ENCODE results near the gene SPATA24. TPM values are rescaled to one million over a fixed set of nuclear protein-coding genes. Genes with fewer than 3 reads are reported as not detected.
"Not testable (repeated sequence)": the region's sequence is repeated elsewhere in the genome, so short reads cannot be mapped to it uniquely, and the experiment has no call there.

The SPATA24 gene
- total RNA-seq, 2 experiments from 2014 or later = 6.3 to 6.4 TPM

GRCh38 chr5:139413153-139413552, 9.3 kb upstream of the SPATA24 start:
- POLR2A ChIA-PET = interaction anchor here (1.3 kb wide), 1 partner anchor 10 kb away, joined by 4 read pairs; the partner anchor contains the start of gene SPATA24
- H3K27me3 Mint-ChIP-seq = no peaks in the 10 kb centered on the region
- ATAC-seq (ENCODE audit: low read depth) (no peak), DNase-seq (no peak)
- no peaks in the 10 kb centered on the region for H3K9me3 Mint-ChIP-seq
- no peaks in the 10 kb centered on the region for H3K36me3 Mint-ChIP-seq
- no peak overlapping the region for H3K27ac Mint-ChIP-seq
- no peak overlapping the region for H3K4me3 Mint-ChIP-seq
- H3K4me1 Mint-ChIP-seq = peaks cover 40% of the 10 kb centered on the region

- Mint-ChIP-seq H3K27ac (peak overlapping the region; percentile 4), H3K27me3 (no peaks in the 10 kb centered on the region), H3K9me3 (no peaks in the 10 kb centered on the region), H3K4me3 (no peak overlapping the region), H3K36me3 (no peaks in the 10 kb centered on the region), H3K4me1 (peaks cover 43% of the 10 kb centered on the region)
- POLR2A ChIA-PET = interaction anchor here (0.8 kb wide), 1 partner anchor 71 kb away, joined by 3 read pairs; no protein-coding TSS in a partner anchor
- DNase-seq = no peak
- no peak for ATAC-seq (ENCODE audit: low read depth)
These were observed 7.3 kb upstream of the SPATA24 start for GRCh38 chr5:139410993-139411828.

- Mint-ChIP-seq H3K27ac (no peak overlapping the region), H3K36me3 (no peaks in the 10 kb centered on the region), H3K4me1 (peaks cover 35% of the 10 kb centered on the region), H3K9me3 (no peaks in the 10 kb centered on the region), H3K4me3 (no peak overlapping the region), H3K27me3 (no peaks in the 10 kb centered on the region)
- ATAC-seq (ENCODE audit: low read depth) = no peak
- no peak for DNase-seq
- POLR2A ChIA-PET = interaction anchor here (0.8 to 1.2 kb wide), 2 partner anchors 29 to 72 kb away, joined by 3 read pairs; partner anchors contain the start of gene DNAJC18
These were observed 6.5 kb upstream of the SPATA24 start for GRCh38 chr5:139410121-139410992.

DNA sequence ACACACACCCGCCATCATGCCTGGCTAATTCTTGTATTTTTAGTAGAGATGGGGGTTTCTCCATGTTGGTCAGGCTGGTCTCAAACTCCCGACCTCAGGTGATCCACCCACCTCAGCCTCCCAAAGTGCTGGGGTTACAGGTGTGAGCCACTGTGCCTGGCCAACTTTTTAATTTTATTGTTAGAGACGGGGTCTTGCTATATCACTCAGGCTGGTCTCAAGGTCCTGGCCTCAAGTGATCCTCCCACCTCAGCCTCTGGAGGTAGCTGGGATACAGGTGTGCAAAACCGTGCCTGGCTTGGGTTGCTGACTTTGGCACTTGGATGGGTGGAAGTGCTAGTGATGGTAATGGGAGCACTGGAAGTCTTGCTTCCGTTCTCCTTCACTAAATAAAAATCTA, 5.2 kb upstream of the SPATA24 start:
- POLR2A ChIA-PET; H3K36me3 Mint-ChIP-seq; H3K27ac Mint-ChIP-seq; H3K27me3 Mint-ChIP-seq; DNase-seq; H3K9me3 Mint-ChIP-seq; ATAC-seq (ENCODE audit: low read depth); H3K4me3 Mint-ChIP-seq: not testable (repeated sequence)
- peaks cover 28% of the 10 kb centered on the region for H3K4me1 Mint-ChIP-seq

GRCh38 chr5:139408191-139408590, 4.3 kb upstream of the SPATA24 start:
- Mint-ChIP-seq H3K4me3 (no peak overlapping the region), H3K27ac (peak overlapping the region; percentile 73), H3K4me1 (peaks cover 26% of the 10 kb centered on the region), H3K9me3 (no peaks in the 10 kb centered on the region), H3K27me3 (no peaks in the 10 kb centered on the region), H3K36me3 (no peaks in the 10 kb centered on the region)
- ATAC-seq (ENCODE audit: low read depth) = no peak
- DNase-seq = no peak
- POLR2A ChIA-PET = no interaction called here

GRCh38 chr5:139407517-139407916, 3.6 kb upstream of the SPATA24 start:
- no peak overlapping the region for H3K4me3 Mint-ChIP-seq
- DNase-seq (no peak), ATAC-seq (ENCODE audit: low read depth) (no peak)
- no peaks in the 10 kb centered on the region for H3K9me3 Mint-ChIP-seq
- peak overlapping the region; percentile 28 for H3K27ac Mint-ChIP-seq
- H3K27me3 Mint-ChIP-seq = no peaks in the 10 kb centered on the region
- POLR2A ChIA-PET = interaction anchor here (0.6 kb wide), 1 partner anchor 1217 kb away, joined by 3 read pairs; no protein-coding TSS in a partner anchor
- no peaks in the 10 kb centered on the region for H3K36me3 Mint-ChIP-seq
- peaks cover 29% of the 10 kb centered on the region for H3K4me1 Mint-ChIP-seq

- H3K4me3 Mint-ChIP-seq = no peak overlapping the region
- POLR2A ChIA-PET = no interaction called here
- no peaks in the 10 kb centered on the region for H3K9me3 Mint-ChIP-seq
- H3K36me3 Mint-ChIP-seq = no peaks in the 10 kb centered on the region
- H3K4me1 Mint-ChIP-seq = peaks cover 30% of the 10 kb centered on the region
- DNase-seq (no peak), ATAC-seq (ENCODE audit: low read depth) (no peak)
- H3K27me3 Mint-ChIP-seq = no peaks in the 10 kb centered on the region
- no peak overlapping the region for H3K27ac Mint-ChIP-seq
These were observed 3.1 kb upstream of the SPATA24 start for GRCh38 chr5:139406963-139407362.

GRCh38 chr5:139404484-139404840, 573 bp upstream of the SPATA24 start:
- peaks cover 32% of the 10 kb centered on the region for H3K4me1 Mint-ChIP-seq
- H3K4me3 Mint-ChIP-seq = peak overlapping the region; percentile 96
- H3K27ac Mint-ChIP-seq = peak overlapping the region; percentile 100
- H3K36me3 Mint-ChIP-seq = peaks cover 2% of the 10 kb centered on the region
- POLR2A ChIA-PET = interaction anchor here (1.0 to 4.6 kb wide), 6 partner anchors 9 to 157 kb away, joined by 4 to 28 read pairs (median 4); partner anchors contain the start of genes MATR3, MZB1 and UBE2D2
- DNase-seq (no peak), ATAC-seq (ENCODE audit: low read depth) (no peak)
- no peaks in the 10 kb centered on the region for H3K27me3 Mint-ChIP-seq
- H3K9me3 Mint-ChIP-seq = no peaks in the 10 kb centered on the region

DNA sequence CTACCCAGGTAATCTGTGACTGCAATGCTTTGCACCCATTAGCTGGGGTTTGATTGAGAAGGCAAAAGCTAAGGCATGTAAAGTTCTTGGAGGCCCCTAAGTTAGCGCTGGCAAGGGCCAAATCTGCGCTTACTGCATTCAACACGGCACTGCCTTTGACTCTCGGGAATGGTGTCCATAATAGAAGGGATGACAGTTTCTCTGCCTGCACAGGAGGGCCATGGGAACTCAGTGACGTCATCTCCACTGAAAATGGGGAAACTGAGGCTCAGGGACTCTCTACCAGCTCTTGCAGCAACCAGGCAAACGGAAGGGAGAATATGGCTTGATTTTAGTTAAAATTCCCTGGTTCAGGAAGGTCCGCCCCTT, 487 bp downstream of the SPATA24 start:
- POLR2A ChIA-PET = interaction anchor here (0.7 to 4.6 kb wide), 9 partner anchors 8 to 158 kb away, joined by 3 to 28 read pairs (median 4); partner anchors contain the start of genes MATR3, MZB1 and UBE2D2
- Mint-ChIP-seq H3K4me3 (peak overlapping the region; percentile 96), H3K4me1 (peaks cover 35% of the 10 kb centered on the region), H3K27ac (peak overlapping the region; percentile 100), H3K9me3 (no peaks in the 10 kb centered on the region), H3K36me3 (peaks cover 4% of the 10 kb centered on the region), H3K27me3 (no peaks in the 10 kb centered on the region)
- no peak for ATAC-seq (ENCODE audit: low read depth)
- DNase-seq = no peak

- DNase-seq = no peak
- H3K4me3 Mint-ChIP-seq = peak overlapping the region; percentile 96
- H3K27ac Mint-ChIP-seq = peak overlapping the region; percentile 100
- H3K9me3 Mint-ChIP-seq = no peaks in the 10 kb centered on the region
- peaks cover 8% of the 10 kb centered on the region for H3K36me3 Mint-ChIP-seq
- POLR2A ChIA-PET = interaction anchor here (1.2 to 4.6 kb wide), 5 partner anchors 10 to 158 kb away, joined by 3 to 28 read pairs (median 4); partner anchors contain the start of genes MZB1 and UBE2D2
- peaks cover 32% of the 10 kb centered on the region for H3K4me1 Mint-ChIP-seq
- no peaks in the 10 kb centered on the region for H3K27me3 Mint-ChIP-seq
- ATAC-seq (ENCODE audit: low read depth) = no peak
These were observed 1.2 kb downstream of the SPATA24 start for GRCh38 chr5:139402561-139403158.

GRCh38 chr5:139401546-139401945, 2.3 kb downstream of the SPATA24 start:
- no peak overlapping the region for H3K27ac Mint-ChIP-seq
- H3K36me3 Mint-ChIP-seq = peaks cover 11% of the 10 kb centered on the region
- peaks cover 35% of the 10 kb centered on the region for H3K4me1 Mint-ChIP-seq
- no peak overlapping the region for H3K4me3 Mint-ChIP-seq
- ATAC-seq (ENCODE audit: low read depth) = no peak
- no peak for DNase-seq
- H3K9me3 Mint-ChIP-seq = no peaks in the 10 kb centered on the region
- no peaks in the 10 kb centered on the region for H3K27me3 Mint-ChIP-seq
- POLR2A ChIA-PET = interaction anchor here (1.3 to 4.6 kb wide), 2 partner anchors 8 to 11 kb away, joined by 5 to 28 read pairs; partner anchors contain the start of gene MZB1

DNA sequence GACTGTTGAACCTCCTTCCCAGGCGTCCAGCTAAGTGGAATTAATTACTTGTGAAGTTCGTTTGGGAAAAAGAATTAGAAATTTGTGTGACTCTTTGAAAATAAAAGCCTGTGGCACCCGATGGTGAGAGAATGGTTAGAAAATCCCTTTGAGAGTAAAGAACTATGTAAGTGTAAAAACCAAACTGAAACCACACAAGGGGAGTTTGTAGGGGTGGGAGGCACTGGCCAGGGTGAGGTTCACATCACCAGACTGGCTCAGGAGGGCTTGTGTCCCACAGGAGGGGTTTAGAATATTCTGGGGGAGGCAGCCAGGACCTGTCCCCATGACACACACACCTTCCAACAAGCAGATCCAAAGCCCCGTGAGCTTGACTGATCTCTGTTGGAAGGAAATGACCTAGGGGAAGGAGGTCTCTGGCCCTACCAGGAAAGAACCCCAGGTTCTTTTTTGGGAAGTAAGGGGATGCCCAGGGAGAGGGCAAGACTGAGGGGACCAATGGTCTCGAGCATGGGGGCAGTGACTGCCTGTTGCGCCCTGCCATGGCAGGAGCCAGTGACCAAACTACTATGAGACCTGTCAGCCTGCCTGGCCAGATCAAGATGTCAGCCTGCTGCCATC, 4.3 kb downstream of the SPATA24 start:
- ATAC-seq (ENCODE audit: low read depth) = no peak
- no peak overlapping the region for H3K4me3 Mint-ChIP-seq
- POLR2A ChIA-PET = interaction anchor here (1.1 to 1.9 kb wide), 2 partner anchors 9 to 16 kb away, joined by 3 to 7 read pairs; partner anchors contain the start of gene MZB1
- no peak for DNase-seq
- H3K36me3 Mint-ChIP-seq = peaks cover 16% of the 10 kb centered on the region
- no peaks in the 10 kb centered on the region for H3K27me3 Mint-ChIP-seq
- H3K4me1 Mint-ChIP-seq = peaks cover 43% of the 10 kb centered on the region
- no peak overlapping the region for H3K27ac Mint-ChIP-seq
- no peaks in the 10 kb centered on the region for H3K9me3 Mint-ChIP-seq

All from activated naive CD8-positive, alpha-beta T cell treated with anti-CD3 and anti-CD28 coated beads, Interleukin-2, amount 10 ng/mL, durations not matched to agents 7 days and 5 days (primary cell).